Loucy (cell line): ENCODE results near the gene CDK5.

Experiments
- H2AFZ ChIP-seq: fragments of 200-600 bp; sonication (generic); 2 replicates; pipeline ENCODE4 v1.6.0; 2016; ENCODE audit warnings: antibody characterized with exemption, mild to moderate bottlenecking, low read length, moderate library complexity
- H3F3A ChIP-seq: fragments of 200-600 bp; 2 replicates; pipeline ENCODE4 v1.6.0; 2016; ENCODE audit warnings: antibody characterized with exemption, low read depth, mild to moderate bottlenecking
- H3K27me3 ChIP-seq: fragments of 200-600 bp; sonication (generic); 2 replicates; pipeline ENCODE4 v1.6.1; 2014; ENCODE audit warnings: low read length, mild to moderate bottlenecking; ENCODE audit not compliant: insufficient read depth, poor library complexity, severe bottlenecking
- H3K36me3 ChIP-seq: fragments of 200-600 bp; sonication (generic); 2 replicates; pipeline ENCODE4 v1.6.1; 2016; ENCODE audit warnings: low read length; ENCODE audit not compliant: insufficient read depth
- H3K4me1 ChIP-seq: fragments of 200-600 bp; sonication (generic); 2 replicates; pipeline ENCODE4 v1.5.1; 2014; ENCODE audit warnings: low read length, mild to moderate bottlenecking; ENCODE audit not compliant: insufficient read depth, poor library complexity, severe bottlenecking
- H3K4me2 ChIP-seq: fragments of 200-600 bp; sonication (generic); 2 replicates; pipeline ENCODE4 v1.6.0; 2014; ENCODE audit warnings: antibody characterized with exemption, low read length, low read depth, mild to moderate bottlenecking; ENCODE audit not compliant: poor library complexity, severe bottlenecking
- H3K4me3 ChIP-seq: fragments of 200-600 bp; sonication (generic); 2 replicates; pipeline ENCODE4 v1.5.1; 2014; ENCODE audit warnings: low read length, mild to moderate bottlenecking, mixed read lengths; ENCODE audit not compliant: poor library complexity, severe bottlenecking
- H3K79me2 ChIP-seq: fragments of 200-600 bp; sonication (generic); 2 replicates; pipeline ENCODE4 v1.6.1; 2014; ENCODE audit warnings: low read length; ENCODE audit not compliant: insufficient read depth
- H3K9ac ChIP-seq: fragments of 200-600 bp; sonication (generic); 2 replicates; pipeline ENCODE4 v1.6.0; 2014; ENCODE audit warnings: mild to moderate bottlenecking, low read depth, low read length, moderate library complexity; ENCODE audit not compliant: poor library complexity, severe bottlenecking
- H3K9me2 ChIP-seq: fragments of 200-600 bp; sonication (generic); replicated peaks from 2 replicates; pipeline ENCODE4 v1.6.1; 2016; ENCODE audit warnings: low read depth, low read length, mixed read lengths
- H3K9me3 ChIP-seq: fragments of 200-600 bp; sonication (generic); 2 replicates; pipeline ENCODE4 v1.6.1; 2014; ENCODE audit warnings: mild to moderate bottlenecking, antibody characterized with exemption, low read length, low read depth; ENCODE audit not compliant: insufficient read depth
- H4K20me1 ChIP-seq: fragments of 200-600 bp; sonication (generic); 2 replicates; pipeline ENCODE4 v1.6.0; 2014; ENCODE audit warnings: antibody characterized with exemption, low read length, mild to moderate bottlenecking; ENCODE audit not compliant: insufficient read depth, poor library complexity, severe bottlenecking
- CTCF ChIP-seq: fragments of 200-600 bp; sonication (generic); conservative IDR thresholded peaks from 2 replicates; pipeline ENCODE4 v1.5.1; 2014; ENCODE audit warnings: mild to moderate bottlenecking, antibody characterized with exemption, low read length
- EZH2phosphoT487 ChIP-seq: fragments of 200-600 bp; IDR thresholded peaks from 2 replicates; pipeline ENCODE4 v1.6.1; 2018; ENCODE audit warnings: antibody characterized with exemption, mild to moderate bottlenecking, moderate library complexity, borderline replicate concordance

The CDK5 gene

GRCh38 chr7:151075662-151075971 is 17.9 kb upstream of the CDK5 start:
- 0 out of 2 replicates have a peak, but pooled peaks cover 5% of the 10 kb centered on the region for H3F3A ChIP-seq
- no peaks in the 10 kb centered on the region for H3K27me3 ChIP-seq
- H3K4me2 ChIP-seq = no peak overlapping the region
- H4K20me1 ChIP-seq = peaks cover 14% of the 10 kb centered on the region
- no peaks in the 10 kb centered on the region for H3K9me3 ChIP-seq
- no peak for TF ChIP-seq EZH2phosphoT487
- no peak for TF ChIP-seq CTCF
- H3K4me1 ChIP-seq = peaks cover 15% of the 10 kb centered on the region
- H3K9ac ChIP-seq = no peak overlapping the region
- H3K79me2 ChIP-seq = peaks cover 18% of the 10 kb centered on the region
- H3K4me3 ChIP-seq = no peak overlapping the region
- H2AFZ ChIP-seq = no peak overlapping the region
- peaks cover 45% of the 10 kb centered on the region; the same call in 1 of the 2 replicates for H3K36me3 ChIP-seq
- no peaks in the 10 kb centered on the region for H3K9me2 ChIP-seq

GRCh38 chr7:151074817-151075661 is 17.3 kb upstream of the CDK5 start:
- Histone ChIP-seq H2AFZ (no peak overlapping the region), H3K27me3 (no peaks in the 10 kb centered on the region), H3K9me3 (no peaks in the 10 kb centered on the region), H3K4me1 (peaks cover 15% of the 10 kb centered on the region), H3K4me3 (no peak overlapping the region), H3K9ac (no peak overlapping the region), H3K79me2 (peaks cover 12% of the 10 kb centered on the region), H4K20me1 (peaks cover 10% of the 10 kb centered on the region), H3K9me2 (no peaks in the 10 kb centered on the region), H3K36me3 (peaks cover 50% of the 10 kb centered on the region; the same call in 1 of the 2 replicates), H3F3A (0 out of 2 replicates have a peak, but pooled peaks cover 5% of the 10 kb centered on the region), H3K4me2 (no peak overlapping the region)
- TF ChIP-seq CTCF (no peak), EZH2phosphoT487 (no peak)

- peaks cover 59% of the 10 kb centered on the region; the same call in 1 of the 2 replicates for H3K36me3 ChIP-seq
These were observed 16.3 kb upstream of the CDK5 start for GRCh38 chr7:151073990-151074389.

More at GRCh38 chr7:151073990-151074389, 16.3 kb upstream of the CDK5 start:
- H3K9ac ChIP-seq = no peak overlapping the region
- peaks cover 8% of the 10 kb centered on the region for H3K4me1 ChIP-seq
- H3K79me2 ChIP-seq = peaks cover 2% of the 10 kb centered on the region; the same call in 1 of the 2 replicates
- H4K20me1 ChIP-seq = peaks cover under 1% of the 10 kb centered on the region
- no peak overlapping the region for H3K4me3 ChIP-seq
- H2AFZ ChIP-seq = no peak overlapping the region
- H3K9me2 ChIP-seq = no peaks in the 10 kb centered on the region
- H3K27me3 ChIP-seq = no peaks in the 10 kb centered on the region
- no peak overlapping the region for H3K4me2 ChIP-seq
- no peaks in the 10 kb centered on the region for H3K9me3 ChIP-seq
- 0 out of 2 replicates have a peak, but pooled peaks cover 5% of the 10 kb centered on the region for H3F3A ChIP-seq
- no peak for TF ChIP-seq CTCF
- no peak for TF ChIP-seq EZH2phosphoT487
